ENCODE measurements around the gene GAB2.

GAB2 gene

GRCh38 chr11:78339945-78340344 is 77.7 kb downstream of the GAB2 start:
- Histone ChIP-seq H4K20me1 (ENCODE audit: insufficient read depth, low read length) (peaks cover 9% of the 10 kb centered on the region; the same call in 1 of the 2 replicates), H3K4me2 (ENCODE audit: insufficient read depth, low read length) (peak overlapping the region; percentile 45), H3K27ac (ENCODE audit: low read length) (peak overlapping the region; percentile 82), H3K4me1 (ENCODE audit: insufficient read depth, low read length) (peaks cover 83% of the 10 kb centered on the region), H3K79me2 (ENCODE audit: insufficient read depth, low read length) (peaks cover 100% of the 10 kb centered on the region), H3K9me3 (ENCODE audit: insufficient read depth, low read length, severe bottlenecking) (no peaks in the 10 kb centered on the region), H3K36me3 (ENCODE audit: insufficient read depth, low read length) (peaks cover 3% of the 10 kb centered on the region; the same call in 1 of the 2 replicates), H3K27me3 (ENCODE audit: insufficient read depth, low read length, poor library complexity) (no peaks in the 10 kb centered on the region), H3K9ac (ENCODE audit: low read depth, low read length) (peak overlapping the region; percentile 30), H3K4me3 (ENCODE audit: low read depth in 1 of 2, low read length in 2 of 2) (0 out of 4 replicates have a peak overlapping the region, but pooled peaks of 1 of the 2 experiments have one; percentile 2), H2AFZ (ENCODE audit: low read depth, low read length) (no peak overlapping the region)
- no peak for DNase-seq
- peak; percentile 65 for ATAC-seq (ENCODE audit: insufficient read depth, low read depth)
- TF ChIP-seq EZH2 (IDR thresholded peaks at IDR 0.05; ENCODE audit: borderline replicate concordance, low read depth, low read length, severe bottlenecking) (no peak), CTCF (IDR thresholded peaks at IDR 0.05; ENCODE audit: borderline replicate concordance, extremely low read depth, low read length, poor library complexity, severe bottlenecking) (no peak)

DNA sequence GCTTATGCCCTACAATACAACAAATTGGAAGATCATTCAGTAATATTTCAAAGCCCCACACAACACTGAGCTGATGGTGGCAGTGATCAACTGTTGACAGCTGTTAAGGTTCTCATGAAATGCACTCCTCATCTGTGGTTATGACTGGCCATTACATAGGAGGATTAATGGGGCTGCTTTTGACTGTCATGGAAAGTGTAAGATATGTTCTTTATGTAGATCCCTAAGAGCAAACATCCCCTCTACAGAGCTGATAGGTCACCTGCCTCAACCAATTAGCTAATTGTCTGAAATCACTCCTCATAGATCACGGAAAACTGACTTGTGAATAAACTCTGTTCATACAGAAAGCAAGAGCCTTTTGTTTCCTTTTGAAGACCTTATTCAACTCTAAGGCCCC is 78.1 kb downstream of the GAB2 start:
- ATAC-seq (ENCODE audit: insufficient read depth, low read depth) (peak; percentile 70), DNase-seq (no peak)
- Histone ChIP-seq H3K4me3 (ENCODE audit: low read depth in 1 of 2, low read length in 2 of 2) (no peak overlapping the region), H3K4me1 (ENCODE audit: insufficient read depth, low read length) (peaks cover 83% of the 10 kb centered on the region), H2AFZ (ENCODE audit: low read depth, low read length) (no peak overlapping the region), H3K27me3 (ENCODE audit: insufficient read depth, low read length, poor library complexity) (no peaks in the 10 kb centered on the region), H4K20me1 (ENCODE audit: insufficient read depth, low read length) (peaks cover 7% of the 10 kb centered on the region; the same call in 1 of the 2 replicates), H3K27ac (ENCODE audit: low read length) (peak overlapping the region; percentile 82), H3K79me2 (ENCODE audit: insufficient read depth, low read length) (peaks cover 100% of the 10 kb centered on the region), H3K9me3 (ENCODE audit: insufficient read depth, low read length, severe bottlenecking) (no peaks in the 10 kb centered on the region), H3K9ac (ENCODE audit: low read depth, low read length) (peak overlapping the region; percentile 30), H3K4me2 (ENCODE audit: insufficient read depth, low read length) (peak overlapping the region; percentile 45), H3K36me3 (ENCODE audit: insufficient read depth, low read length) (no peaks in the 10 kb centered on the region; the same call in 1 of the 2 replicates)
- TF ChIP-seq EZH2 (IDR thresholded peaks at IDR 0.05; ENCODE audit: borderline replicate concordance, low read depth, low read length, severe bottlenecking) (no peak), CTCF (IDR thresholded peaks at IDR 0.05; ENCODE audit: borderline replicate concordance, extremely low read depth, low read length, poor library complexity, severe bottlenecking) (no peak)

GRCh38 chr11:78338702-78339101 is 78.9 kb downstream of the GAB2 start:
- ATAC-seq (ENCODE audit: insufficient read depth, low read depth) (no peak), DNase-seq (no peak)
- H3K4me3 ChIP-seq (ENCODE audit: low read depth in 1 of 2, low read length in 2 of 2) = no peak overlapping the region
- no peak overlapping the region for H3K9ac ChIP-seq (ENCODE audit: low read depth, low read length)
- H3K9me3 ChIP-seq (ENCODE audit: insufficient read depth, low read length, severe bottlenecking) = no peaks in the 10 kb centered on the region
- H3K27me3 ChIP-seq (ENCODE audit: insufficient read depth, low read length, poor library complexity) = no peaks in the 10 kb centered on the region
- H3K4me1 ChIP-seq (ENCODE audit: insufficient read depth, low read length) = peaks cover 83% of the 10 kb centered on the region
- TF ChIP-seq EZH2 (IDR thresholded peaks at IDR 0.05; ENCODE audit: borderline replicate concordance, low read depth, low read length, severe bottlenecking) = no peak
- TF ChIP-seq CTCF (IDR thresholded peaks at IDR 0.05; ENCODE audit: borderline replicate concordance, extremely low read depth, low read length, poor library complexity, severe bottlenecking) = no peak
- H4K20me1 ChIP-seq (ENCODE audit: insufficient read depth, low read length) = peaks cover 4% of the 10 kb centered on the region; the same call in 1 of the 2 replicates
- H3K79me2 ChIP-seq (ENCODE audit: insufficient read depth, low read length) = peaks cover 100% of the 10 kb centered on the region
- H3K4me2 ChIP-seq (ENCODE audit: insufficient read depth, low read length) = no peak overlapping the region
- peak overlapping the region; percentile 82 for H3K27ac ChIP-seq (ENCODE audit: low read length)
- no peak overlapping the region for H2AFZ ChIP-seq (ENCODE audit: low read depth, low read length)
- H3K36me3 ChIP-seq (ENCODE audit: insufficient read depth, low read length) = no peaks in the 10 kb centered on the region; the same call in 1 of the 2 replicates

Measured in DND-41 (cell line).